ENCODE data around the gene IRF2BPL.

IRF2BPL gene

DNA sequence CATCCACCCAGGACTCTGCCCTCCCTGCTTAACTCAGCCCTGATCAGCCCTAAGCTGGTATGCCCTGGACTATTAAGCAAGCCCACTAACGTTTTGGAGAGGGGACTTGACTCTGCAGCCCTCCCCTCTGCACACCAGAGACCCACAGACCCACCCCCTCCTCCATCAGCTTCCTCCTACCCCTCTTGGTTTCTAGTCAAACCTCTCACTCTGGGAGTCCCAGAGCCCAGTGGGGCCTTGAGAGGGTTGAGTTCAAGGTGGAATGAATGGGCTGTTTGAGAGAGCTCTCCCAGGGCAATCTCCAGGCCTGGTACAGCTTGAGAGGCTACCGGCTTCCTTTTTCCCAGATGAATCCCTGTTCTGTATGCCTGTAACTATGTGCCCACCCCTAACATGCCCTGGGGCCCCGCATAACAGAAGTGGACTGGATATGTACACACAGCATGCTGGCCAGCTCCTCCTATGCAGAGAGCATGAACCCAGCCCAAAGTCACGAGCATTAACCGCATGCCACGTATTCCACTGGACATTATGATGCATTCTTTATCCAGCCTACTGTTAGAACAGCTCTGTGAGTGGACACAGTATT lies 43.6 kb downstream of the IRF2BPL start:
- no peak for DNase-seq

DNA sequence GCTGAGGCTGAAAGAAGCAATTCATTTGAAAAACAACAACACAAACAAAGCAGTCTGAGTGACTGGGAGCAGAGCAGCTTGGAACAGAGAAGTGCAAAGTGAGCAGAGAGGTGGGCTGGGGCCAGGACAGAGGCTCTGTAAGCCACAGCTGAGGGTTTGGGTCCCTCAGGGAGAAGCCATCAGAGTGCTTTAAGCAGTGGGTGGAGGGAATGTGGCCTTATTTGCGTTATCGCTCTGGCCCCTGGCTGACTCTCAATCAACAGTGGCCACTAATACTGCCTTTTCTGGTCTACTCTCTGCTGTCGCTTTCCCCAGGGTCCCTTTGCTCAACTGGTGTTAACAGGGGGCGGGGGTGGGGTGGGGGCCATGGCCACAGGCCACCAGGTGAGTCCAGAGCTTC lies 44.2 kb downstream of the IRF2BPL start:
- no peak for DNase-seq

DNA sequence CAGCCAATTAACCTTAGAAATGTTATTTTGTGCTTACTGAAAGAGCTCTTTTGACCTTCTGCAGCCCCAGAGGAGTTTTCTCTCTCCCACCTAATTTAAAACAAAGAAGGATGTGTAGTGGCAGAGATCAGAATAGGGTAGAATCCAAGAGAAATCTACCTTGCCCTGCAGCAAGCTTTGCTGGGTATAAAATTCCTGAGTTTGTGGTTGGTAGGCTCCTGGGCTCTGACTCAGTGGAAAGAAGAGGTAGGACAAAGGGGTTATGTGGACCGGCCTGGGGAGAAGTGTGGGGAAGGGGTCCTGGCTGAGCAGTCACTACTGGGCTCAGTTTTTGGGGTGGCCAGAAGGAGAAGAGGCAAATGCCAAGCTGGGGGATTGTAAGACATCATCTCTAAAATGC lies 46.8 kb downstream of the IRF2BPL start:
- no peak for DNase-seq

DNA sequence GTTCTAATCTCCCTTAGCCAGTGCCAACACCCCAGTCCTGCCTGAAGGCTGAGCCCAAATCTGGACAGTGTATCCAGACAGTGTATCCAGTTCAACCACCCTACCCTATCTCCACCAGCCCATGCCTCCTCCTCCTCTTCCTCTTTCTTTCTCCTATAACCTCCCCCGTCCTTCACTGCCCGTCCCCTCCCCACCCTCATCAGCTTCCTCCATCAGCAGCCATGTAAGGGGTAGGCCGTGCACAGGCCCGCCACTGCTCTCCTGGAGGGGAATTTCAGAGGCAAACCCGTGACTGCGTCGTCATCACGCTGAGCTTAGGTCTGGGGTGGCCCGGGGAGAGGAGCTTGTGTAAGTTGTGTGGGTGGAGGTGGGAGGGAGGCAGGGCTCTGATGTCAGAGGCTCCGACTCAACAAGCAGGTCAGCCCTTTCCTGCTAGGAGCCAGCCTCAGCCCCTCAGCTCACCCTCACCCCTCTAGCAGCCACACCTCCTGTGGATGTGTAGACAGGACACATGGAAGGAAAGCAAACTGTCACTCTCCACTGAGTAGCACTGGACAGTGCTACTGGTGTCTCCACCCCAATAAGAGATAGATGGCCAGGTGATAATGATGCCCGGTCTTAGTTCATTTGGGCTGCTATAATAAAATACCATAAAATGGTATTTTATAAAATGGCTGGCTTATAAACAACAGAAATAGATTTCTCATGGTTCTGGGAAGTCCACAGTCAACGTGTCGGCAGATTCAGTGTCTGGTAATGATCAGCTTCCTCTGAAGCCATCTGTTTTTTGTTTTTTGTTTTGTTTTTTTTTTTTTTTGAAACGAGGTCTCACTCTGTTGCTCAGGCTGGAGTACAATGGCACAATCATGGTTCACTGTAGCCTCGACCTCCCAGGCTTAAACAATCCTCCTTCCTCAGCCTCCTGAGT lies 50.5 kb downstream of the IRF2BPL start:
- peak; percentile 70 for DNase-seq

DNA sequence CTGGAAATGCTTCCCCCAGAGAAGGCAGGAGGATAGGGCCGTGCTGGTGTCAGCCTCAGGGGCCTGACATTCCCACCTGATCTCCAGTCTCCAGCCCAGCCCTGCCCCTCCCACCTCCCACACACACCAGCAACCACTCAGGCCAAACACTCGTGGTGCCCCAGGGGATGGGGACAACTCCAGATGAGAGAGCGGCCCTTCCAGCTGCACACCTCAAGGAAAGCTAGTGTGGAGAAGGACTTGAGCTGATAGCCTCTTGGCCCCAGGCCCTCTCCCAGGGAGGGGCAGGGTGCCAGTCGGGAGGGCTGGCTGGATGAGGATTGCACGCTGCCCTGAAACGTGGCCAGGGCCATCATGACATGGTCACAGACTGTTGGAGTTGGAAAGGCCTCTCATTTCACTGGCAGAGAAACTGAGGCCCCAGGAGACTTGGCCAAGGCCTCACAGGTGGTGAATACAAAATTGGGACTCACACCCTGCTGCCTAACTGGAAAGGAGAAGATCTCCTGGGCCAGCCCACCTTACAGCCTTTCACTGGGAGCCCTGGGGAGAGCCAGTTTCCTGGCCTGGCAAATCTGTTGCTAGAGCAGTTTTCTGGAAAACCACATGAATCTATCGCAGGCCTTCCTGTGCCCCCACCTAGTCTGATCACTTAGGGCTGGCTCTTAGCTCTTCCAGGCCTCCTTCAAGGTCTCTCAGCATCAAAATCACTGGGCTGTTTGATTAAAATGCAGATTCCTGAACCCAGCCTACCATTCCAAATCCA lies 52.1 kb downstream of the IRF2BPL start:
- no peak for DNase-seq

DNA sequence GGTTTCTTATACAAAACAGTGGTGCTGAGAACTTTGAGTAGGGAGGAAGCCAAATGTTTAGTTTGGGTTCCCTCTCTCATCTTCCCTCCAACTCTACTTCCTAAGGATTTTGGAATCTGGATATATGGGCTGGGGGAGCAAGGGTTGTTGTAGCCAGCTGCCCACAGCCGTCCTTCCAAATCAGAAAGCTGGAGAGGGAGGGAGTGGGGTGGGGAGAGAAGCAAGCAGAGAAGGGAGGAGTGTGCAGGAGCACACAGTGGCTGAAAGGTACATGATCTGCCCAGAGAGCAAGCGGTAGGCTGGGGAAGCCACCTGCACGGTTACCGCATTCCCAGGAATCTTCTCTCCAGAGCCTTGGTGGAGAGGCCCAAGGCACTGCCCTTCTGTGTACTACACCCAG lies 52.7 kb downstream of the IRF2BPL start:
- DNase-seq, result no peak

DNA sequence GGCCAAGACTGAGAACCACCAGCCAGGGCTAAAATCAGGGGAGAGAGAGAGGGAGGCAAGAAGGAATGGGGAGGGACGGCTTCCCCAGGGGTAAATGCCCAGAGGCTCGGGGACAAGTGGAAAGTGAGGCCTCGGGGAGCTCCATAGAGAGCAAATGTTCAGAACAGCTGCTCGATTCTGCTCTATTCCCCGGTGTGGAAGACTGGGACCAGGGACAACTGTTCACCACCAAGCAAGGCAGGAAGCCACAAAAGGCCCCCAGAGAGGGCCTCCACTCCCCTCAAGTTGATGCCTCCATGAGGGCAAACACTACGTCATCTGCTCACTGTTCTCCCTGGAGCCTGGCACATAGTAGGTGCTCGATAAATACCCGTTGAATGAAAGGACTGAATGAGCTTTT lies 53.5 kb downstream of the IRF2BPL start:
- no peak for DNase-seq
